ENCODE measurements around the gene MAB21L3. TPM values are rescaled to one million over a fixed set of nuclear protein-coding genes. Genes with fewer than 3 reads are reported as not detected.
A peak's percentile ranks its signal among the peaks of the same experiment; 100 is the strongest.

Gene MAB21L3
- total RNA-seq, 1 experiment from 2014 or later, result 1.4 TPM

DNA sequence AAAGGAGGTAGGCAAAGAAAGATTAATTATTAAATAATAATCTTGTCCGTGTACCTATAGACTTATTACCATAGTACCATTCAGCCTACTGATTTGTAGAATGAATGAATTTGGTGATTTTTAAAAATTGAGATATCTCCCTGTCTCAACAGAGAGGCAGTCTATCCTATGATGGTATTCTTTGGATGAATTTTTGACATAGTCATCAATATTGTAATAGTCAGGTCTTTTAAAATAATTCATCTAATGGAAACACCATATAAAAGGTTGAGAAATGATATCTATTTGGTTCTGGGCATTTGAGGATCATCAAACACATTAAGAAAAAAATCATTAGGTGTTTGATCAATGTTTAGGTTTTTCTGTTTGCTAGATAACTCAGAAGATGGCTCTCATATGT is 35.6 kb upstream of the MAB21L3 start:
- Histone ChIP-seq H3F3A (ENCODE audit: low read length, unreplicated experiment) (no peaks in the 10 kb centered on the region), H3K79me2 (ENCODE audit: low read length) (no peaks in the 10 kb centered on the region), H4K20me1 (ENCODE audit: low read length) (no peaks in the 10 kb centered on the region), H3K27ac (ENCODE audit: low read length) (no peak overlapping the region), H3K4me2 (ENCODE audit: low read length) (no peak overlapping the region), H3K36me3 (ENCODE audit: low read depth, low read length) (no peaks in the 10 kb centered on the region), H3K9ac (ENCODE audit: low read length) (no peak overlapping the region), H3K9me2 (replicated peaks; ENCODE audit: low read length) (no peaks in the 10 kb centered on the region), H2AFZ (ENCODE audit: low read length) (no peak overlapping the region), H3K27me3 (ENCODE audit: low read length) (no peaks in the 10 kb centered on the region), H3K4me3 (ENCODE audit: low read length) (no peak overlapping the region), H3K9me3 (ENCODE audit: low read length) (no peaks in the 10 kb centered on the region), H3K4me1 (ENCODE audit: insufficient read depth, low read length) (peaks cover 12% of the 10 kb centered on the region)
- no peak for DNase-seq
- POLR2A ChIA-PET (ENCODE audit: unreplicated experiment), result no interaction called here
- intact Hi-C loops (cut with micrococcal nuclease), result no loop called here
- TF ChIP-seq EZH2phosphoT487 (IDR thresholded peaks at IDR 0.05; ENCODE audit: borderline replicate concordance, low read length) (no peak), EZH2 (IDR thresholded peaks at IDR 0.05; ENCODE audit: low read length, unreplicated experiment) (no peak)
- TF ChIP-seq, protein P1, sequence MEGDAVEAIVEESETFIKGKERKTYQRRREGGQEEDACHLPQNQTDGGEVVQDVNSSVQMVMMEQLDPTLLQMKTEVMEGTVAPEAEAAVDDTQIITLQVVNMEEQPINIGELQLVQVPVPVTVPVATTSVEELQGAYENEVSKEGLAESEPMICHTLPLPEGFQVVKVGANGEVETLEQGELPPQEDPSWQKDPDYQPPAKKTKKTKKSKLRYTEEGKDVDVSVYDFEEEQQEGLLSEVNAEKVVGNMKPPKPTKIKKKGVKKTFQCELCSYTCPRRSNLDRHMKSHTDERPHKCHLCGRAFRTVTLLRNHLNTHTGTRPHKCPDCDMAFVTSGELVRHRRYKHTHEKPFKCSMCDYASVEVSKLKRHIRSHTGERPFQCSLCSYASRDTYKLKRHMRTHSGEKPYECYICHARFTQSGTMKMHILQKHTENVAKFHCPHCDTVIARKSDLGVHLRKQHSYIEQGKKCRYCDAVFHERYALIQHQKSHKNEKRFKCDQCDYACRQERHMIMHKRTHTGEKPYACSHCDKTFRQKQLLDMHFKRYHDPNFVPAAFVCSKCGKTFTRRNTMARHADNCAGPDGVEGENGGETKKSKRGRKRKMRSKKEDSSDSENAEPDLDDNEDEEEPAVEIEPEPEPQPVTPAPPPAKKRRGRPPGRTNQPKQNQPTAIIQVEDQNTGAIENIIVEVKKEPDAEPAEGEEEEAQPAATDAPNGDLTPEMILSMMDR (conservative IDR thresholded peaks at IDR 0.05; ENCODE audit: low read depth, low read length), result no peak
- no peak for ATAC-seq
- no TSS peak for BruUV-seq (replicated peaks)
- CTCF ChIA-PET, result no interaction called here

DNA sequence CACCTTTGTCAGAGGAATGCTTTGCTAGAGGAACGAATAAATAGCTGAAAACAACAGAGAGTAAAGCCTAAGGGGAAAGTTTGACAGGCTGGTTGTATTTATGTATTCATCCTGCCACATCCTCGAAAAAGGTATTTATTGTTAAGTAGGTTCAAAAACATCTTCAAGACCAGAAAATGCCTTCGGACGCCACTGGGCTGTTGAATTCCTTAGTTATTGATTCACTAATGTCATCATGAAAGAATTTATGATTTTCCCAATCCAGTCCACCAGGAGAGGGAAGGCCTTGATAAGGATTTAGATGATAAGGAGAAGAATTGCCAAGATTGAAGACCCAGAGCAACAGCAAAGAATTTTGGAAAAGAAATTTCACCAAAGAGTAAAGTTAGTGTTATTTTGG is 35.2 kb upstream of the MAB21L3 start:
- intact Hi-C loops (cut with micrococcal nuclease), result no loop called here
- no peaks in the 10 kb centered on the region for H3K79me2 ChIP-seq (ENCODE audit: low read length)
- H3K4me2 ChIP-seq (ENCODE audit: low read length), result no peak overlapping the region
- H3K4me3 ChIP-seq (ENCODE audit: low read length), result no peak overlapping the region
- peaks cover 12% of the 10 kb centered on the region for H3K4me1 ChIP-seq (ENCODE audit: insufficient read depth, low read length)
- H3K9ac ChIP-seq (ENCODE audit: low read length), result no peak overlapping the region
- H3K36me3 ChIP-seq (ENCODE audit: low read depth, low read length), result no peaks in the 10 kb centered on the region
- TF ChIP-seq, protein P1 (conservative IDR thresholded peaks at IDR 0.05; ENCODE audit: low read depth, low read length), result no peak
- TF ChIP-seq EZH2 (IDR thresholded peaks at IDR 0.05; ENCODE audit: low read length, unreplicated experiment), result no peak
- no peak for TF ChIP-seq EZH2phosphoT487 (IDR thresholded peaks at IDR 0.05; ENCODE audit: borderline replicate concordance, low read length)
- H3F3A ChIP-seq (ENCODE audit: low read length, unreplicated experiment), result no peaks in the 10 kb centered on the region
- no peaks in the 10 kb centered on the region for H3K9me3 ChIP-seq (ENCODE audit: low read length)
- no peaks in the 10 kb centered on the region for H3K9me2 ChIP-seq (replicated peaks; ENCODE audit: low read length)
- BruUV-seq (replicated peaks), result no TSS peak
- peak; percentile 70 for DNase-seq
- ATAC-seq, result no peak; the same call in 1 of the 2 replicates
- H4K20me1 ChIP-seq (ENCODE audit: low read length), result no peaks in the 10 kb centered on the region
- no peak overlapping the region for H2AFZ ChIP-seq (ENCODE audit: low read length)
- ChIA-PET CTCF (no interaction called here), POLR2A (ENCODE audit: unreplicated experiment) (no interaction called here)
- H3K27ac ChIP-seq (ENCODE audit: low read length), result no peak overlapping the region
- no peaks in the 10 kb centered on the region for H3K27me3 ChIP-seq (ENCODE audit: low read length)

DNA sequence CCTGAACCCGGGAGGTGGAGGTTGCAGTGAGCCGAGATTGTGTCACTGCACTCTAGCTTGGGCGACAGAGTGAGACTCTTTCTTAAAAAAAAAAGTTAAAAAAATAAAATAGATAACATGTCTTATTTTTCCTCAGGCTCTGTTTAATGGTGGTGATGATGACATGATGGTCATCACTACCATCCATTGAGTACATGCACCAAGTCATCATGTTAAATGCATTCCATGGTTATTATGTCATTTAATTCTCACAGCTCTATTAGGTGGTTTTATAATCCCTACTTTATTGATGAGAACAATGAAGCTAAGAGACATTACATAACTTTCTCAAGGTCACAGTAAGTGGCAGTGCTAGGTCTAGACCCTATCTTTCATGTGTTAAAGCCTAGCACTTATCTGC is 34.4 kb upstream of the MAB21L3 start:
- no peak overlapping the region for H3K4me2 ChIP-seq (ENCODE audit: low read length)
- H4K20me1 ChIP-seq (ENCODE audit: low read length), result no peaks in the 10 kb centered on the region
- TF ChIP-seq, protein P1 (conservative IDR thresholded peaks at IDR 0.05; ENCODE audit: low read depth, low read length), result no peak
- TF ChIP-seq EZH2phosphoT487 (IDR thresholded peaks at IDR 0.05; ENCODE audit: borderline replicate concordance, low read length), result no peak
- no peak for TF ChIP-seq EZH2 (IDR thresholded peaks at IDR 0.05; ENCODE audit: low read length, unreplicated experiment)
- BruUV-seq (replicated peaks), result no TSS peak
- H3K27me3 ChIP-seq (ENCODE audit: low read length), result no peaks in the 10 kb centered on the region
- DNase-seq (peak; percentile 36), ATAC-seq (no peak)
- H3K9me3 ChIP-seq (ENCODE audit: low read length), result no peaks in the 10 kb centered on the region
- ChIA-PET CTCF (no interaction called here), POLR2A (ENCODE audit: unreplicated experiment) (no interaction called here)
- no peak overlapping the region for H2AFZ ChIP-seq (ENCODE audit: low read length)
- H3K79me2 ChIP-seq (ENCODE audit: low read length), result no peaks in the 10 kb centered on the region
- peaks cover 12% of the 10 kb centered on the region for H3K4me1 ChIP-seq (ENCODE audit: insufficient read depth, low read length)
- H3F3A ChIP-seq (ENCODE audit: low read length, unreplicated experiment), result no peaks in the 10 kb centered on the region
- H3K27ac ChIP-seq (ENCODE audit: low read length), result no peak overlapping the region
- H3K4me3 ChIP-seq (ENCODE audit: low read length), result no peak overlapping the region
- no peaks in the 10 kb centered on the region for H3K9me2 ChIP-seq (replicated peaks; ENCODE audit: low read length)
- no peaks in the 10 kb centered on the region for H3K36me3 ChIP-seq (ENCODE audit: low read depth, low read length)
- intact Hi-C loops (cut with micrococcal nuclease), result loop anchor here (1.0 kb wide), 1 partner anchor 46 kb away; no protein-coding TSS in a partner anchor
- no peak overlapping the region for H3K9ac ChIP-seq (ENCODE audit: low read length)

Measured in PC-3 (cell line).